BE2C (cell line): ENCODE measurements around the gene AP1G2.

Source experiments
- DNase-seq: peaks from one replicate; pipeline ENCODE4 v3.0.0-alpha.2; 2020
- H3K27me3 ChIP-seq: fragments of 250-450 bp; sonication (Bioruptor Pico); 2 replicates; pipeline ENCODE4 v1.5.1; 2020; ENCODE audit warnings: mild to moderate bottlenecking
- H3K36me3 ChIP-seq: fragments of 250-450 bp; sonication (Bioruptor Pico); 2 replicates; pipeline ENCODE4 v1.5.1; 2020; ENCODE audit warnings: mild to moderate bottlenecking
- H3K4me1 ChIP-seq: fragments of 250-450 bp; sonication (Bioruptor Pico); 2 replicates; pipeline ENCODE4 v1.5.1; 2020
- H3K4me3 ChIP-seq: 2 replicates; pipeline ENCODE4 v1.5.1; 2011; ENCODE audit warnings: low read depth, low read length
- H3K9me3 ChIP-seq: fragments of 250-450 bp; sonication (Bioruptor Pico); 2 replicates; pipeline ENCODE4 v1.5.1; 2020
- CTCF ChIP-seq: IDR thresholded peaks from 2 replicates; pipeline ENCODE4 v1.5.1; 2012; ENCODE audit warnings: mild to moderate bottlenecking, low read depth, low read length

Gene AP1G2

GRCh38 chr14:23578560-23579310, 11.1 kb upstream of the AP1G2 start, which contains the start of gene JPH4:
TSS of gene JPH4 (minus strand) at chr14:23578790. CDS start at chr14:23577453, 1,337 bp downstream.
- TF ChIP-seq CTCF = no peak
- Histone ChIP-seq H3K4me3 (peak within 1 kb of the TSS; percentile 75), H3K9me3 (no peaks in the 10 kb centered on the region), H3K27me3 (peaks cover 3% of the 10 kb centered on the region; the same call in 1 of the 2 replicates), H3K4me1 (peaks cover 5% of the 10 kb centered on the region; the same call in 1 of the 2 replicates), H3K36me3 (no peaks in the 10 kb centered on the region)
- no peak for DNase-seq

GRCh38 chr14:23577710-23578392, 10.3 kb upstream of the AP1G2 start:
- Histone ChIP-seq H3K27me3 (peaks cover 3% of the 10 kb centered on the region; the same call in 1 of the 2 replicates), H3K36me3 (no peaks in the 10 kb centered on the region), H3K9me3 (no peaks in the 10 kb centered on the region), H3K4me3 (peak overlapping the region; percentile 75), H3K4me1 (peaks cover 5% of the 10 kb centered on the region; the same call in 1 of the 2 replicates)
- TF ChIP-seq CTCF = no peak
- DNase-seq = no peak

GRCh38 chr14:23577004-23577681, 9.6 kb upstream of the AP1G2 start:
- H3K9me3 ChIP-seq = no peaks in the 10 kb centered on the region
- peaks cover 5% of the 10 kb centered on the region; the same call in 1 of the 2 replicates for H3K4me1 ChIP-seq
- DNase-seq = peak; percentile 54
- no peak for TF ChIP-seq CTCF
- peaks cover 3% of the 10 kb centered on the region; the same call in 1 of the 2 replicates for H3K27me3 ChIP-seq
- peak overlapping the region; percentile 75 for H3K4me3 ChIP-seq
- no peaks in the 10 kb centered on the region for H3K36me3 ChIP-seq

- Histone ChIP-seq H3K4me1 (peaks cover 6% of the 10 kb centered on the region), H3K4me3 (no peak overlapping the region), H3K9me3 (no peaks in the 10 kb centered on the region), H3K36me3 (no peaks in the 10 kb centered on the region), H3K27me3 (peaks cover 3% of the 10 kb centered on the region; the same call in 1 of the 2 replicates)
- no peak for TF ChIP-seq CTCF
- DNase-seq = no peak
Measured at GRCh38 chr14:23573384-23574015, 5.9 kb upstream of the AP1G2 start.

- no peak overlapping the region for H3K4me3 ChIP-seq
- H3K4me1 ChIP-seq = peaks cover 11% of the 10 kb centered on the region
- no peak for TF ChIP-seq CTCF
- H3K27me3 ChIP-seq = peaks cover 3% of the 10 kb centered on the region; the same call in 1 of the 2 replicates
- H3K9me3 ChIP-seq = no peaks in the 10 kb centered on the region
- DNase-seq = no peak
- H3K36me3 ChIP-seq = no peaks in the 10 kb centered on the region
Measured at GRCh38 chr14:23572836-23573235, 5.2 kb upstream of the AP1G2 start.
